Thyroid gland (tissue), 4 donors: ENCODE results near the gene DST. TPM values are rescaled to one million over a fixed set of nuclear protein-coding genes. Genes with fewer than 3 reads are reported as not detected.

ENCODE experiments used
- DNase-seq, 2 donors: peaks; one replicate each; pipeline ENCODE4 v3.0.0-alpha.2; 2019
- H3K27ac ChIP-seq, 3 donors: fragments of 200-600 bp; sonication (generic); 1 replicate in 2 of 3; 2 replicates in 1 of 3; pipeline ENCODE4 v1.5.1; 2016 to 2019; ENCODE audit warnings: mild to moderate bottlenecking in 1 of 3, moderate library complexity in 1 of 3
- H3K27me3 ChIP-seq: fragments of 200-600 bp; sonication (generic); one replicate; pipeline ENCODE4 v1.5.1; 2019
- H3K36me3 ChIP-seq, 2 donors: fragments of 200-600 bp; sonication (generic); one replicate each; pipeline ENCODE4 v1.5.1; 2016 to 2019
- H3K4me1 ChIP-seq, 2 donors: fragments of 200-600 bp; sonication (generic); one replicate each; pipeline ENCODE4 v1.5.1; 2017 to 2019
- H3K4me3 ChIP-seq, 3 donors: fragments of 200-600 bp; sonication (generic); replicated peaks in 1 of 3; 1 replicate in 2 of 3; 2 replicates in 1 of 3; pipeline ENCODE4 v1.5.1; 2016; ENCODE audit warnings: mild to moderate bottlenecking in 1 of 3
- H3K9me3 ChIP-seq: fragments of 200-600 bp; sonication (generic); one replicate; pipeline ENCODE4 v1.5.1; 2017
- CTCF ChIP-seq, 6 experiments: fragments of 200-600 bp in 3 of 6; fragments of 450-650 bp in 3 of 6; sonication (generic) in 3 of 6; IDR thresholded peaks; one replicate each; pipeline ENCODE4 v1.5.1; 2016 to 2019; ENCODE audit warnings: antibody characterized with exemption in 6 of 6, mild to moderate bottlenecking in 2 of 6, inconsistent platforms in 1 of 6, moderate library complexity in 1 of 6
- POLR2A ChIP-seq, 2 donors: fragments of 450-650 bp; IDR thresholded peaks; one replicate each; pipeline ENCODE4 v1.6.1; 2017; ENCODE audit warnings: antibody characterized with exemption in 2 of 2, mild to moderate bottlenecking in 2 of 2, moderate library complexity in 1 of 2
- WGBS, 2 donors: methylation state at CpG; one replicate each; pipeline ENCODE4 v1.1.5; 2017; 5-methylcytosine and 5-hydroxymethylcytosine counted together
- intact Hi-C: fragments of 100-400 bp; cut with DNase I; formaldehyde crosslinking; loops from one replicate; pipeline ENCODE4 v1.15.1; 2023
- total RNA-seq, 4 donors: library from RNA; depleted of rRNA; stranded (reverse); fragments of >200 nt; gene quantifications; one replicate each; pipeline ENCODE4 v1.2.3, GENCODE V29; 2016

DST gene
- total RNA-seq, 4 donors from 2014 or later = 99.8 to 169 (median 149) TPM

- peak in 1 of 2 donors; percentile 35 for DNase-seq
- intact Hi-C loops = no loop called here
- 37 to 41% methylated on average over 4 of the region's 4 CpGs for WGBS, 2 donors
Measured at GRCh38 chr6:56424542-56425083, 218.1 kb downstream of the DST start.

GRCh38 chr6:56424064-56424463, 218.6 kb downstream of the DST start:
- intact Hi-C loops = no loop called here
- Histone ChIP-seq H3K27ac (no peak overlapping the region), H3K9me3 (no peaks in the 10 kb centered on the region), H3K4me1 (no peaks in the 10 kb centered on the region), H3K4me3 (no peak overlapping the region), H3K27me3 (no peaks in the 10 kb centered on the region), H3K36me3 (no peaks in the 10 kb centered on the region)
- no peak for DNase-seq
- no peak for TF ChIP-seq POLR2A (IDR thresholded peaks at IDR 0.05)
- WGBS, 2 donors = 45 to 77% methylated on average over 2 of the region's 2 CpGs

More at GRCh38 chr6:56424542-56425083, 218.1 kb downstream of the DST start:
- Histone ChIP-seq H3K27ac (no peak overlapping the region), H3K9me3 (no peaks in the 10 kb centered on the region), H3K36me3 (no peaks in the 10 kb centered on the region), H3K4me3 (no peak overlapping the region), H3K27me3 (no peaks in the 10 kb centered on the region), H3K4me1 (no peaks in the 10 kb centered on the region)
- no peak for TF ChIP-seq CTCF (IDR thresholded peaks at IDR 0.05)
- no peak for TF ChIP-seq POLR2A (IDR thresholded peaks at IDR 0.05)

- WGBS, 2 donors = 77 to 79% methylated on average over 3 of the region's 3 CpGs
- DNase-seq = no peak
Measured at GRCh38 chr6:56420296-56420695, 222.4 kb downstream of the DST start.

GRCh38 chr6:56419191-56419590, 223.5 kb downstream of the DST start:
- no peaks in the 10 kb centered on the region for H3K9me3 ChIP-seq
- H3K4me1 ChIP-seq = no peaks in the 10 kb centered on the region
- no peaks in the 10 kb centered on the region for H3K27me3 ChIP-seq
- 70 to 74% methylated on average over 1 of the region's 1 CpG for WGBS, 2 donors
- no peak overlapping the region for H3K27ac ChIP-seq
- TF ChIP-seq POLR2A (IDR thresholded peaks at IDR 0.05) (no peak), CTCF (IDR thresholded peaks at IDR 0.05) (no peak)
- no peak overlapping the region for H3K4me3 ChIP-seq
- H3K36me3 ChIP-seq = no peaks in the 10 kb centered on the region
- intact Hi-C loops = no loop called here
- DNase-seq = no peak

More at GRCh38 chr6:56420296-56420695, 222.4 kb downstream of the DST start:
- Histone ChIP-seq H3K4me3 (no peak overlapping the region), H3K4me1 (no peaks in the 10 kb centered on the region), H3K27ac (no peak overlapping the region), H3K36me3 (no peaks in the 10 kb centered on the region), H3K9me3 (no peaks in the 10 kb centered on the region), H3K27me3 (no peaks in the 10 kb centered on the region)
- TF ChIP-seq CTCF (IDR thresholded peaks at IDR 0.05) (no peak), POLR2A (IDR thresholded peaks at IDR 0.05) (no peak)
- intact Hi-C loops = no loop called here

- 88 to 98% methylated on average over 2 of the region's 2 CpGs for WGBS, 2 donors
Measured at GRCh38 chr6:56417823-56418222, 224.9 kb downstream of the DST start.

More at GRCh38 chr6:56417823-56418222, 224.9 kb downstream of the DST start:
- H3K4me1 ChIP-seq = no peaks in the 10 kb centered on the region
- H3K4me3 ChIP-seq = no peak overlapping the region
- H3K27me3 ChIP-seq = no peaks in the 10 kb centered on the region
- no peaks in the 10 kb centered on the region for H3K36me3 ChIP-seq
- H3K9me3 ChIP-seq = no peaks in the 10 kb centered on the region
- no peak for TF ChIP-seq CTCF (IDR thresholded peaks at IDR 0.05)
- TF ChIP-seq POLR2A (IDR thresholded peaks at IDR 0.05) = no peak
- no peak overlapping the region for H3K27ac ChIP-seq
- intact Hi-C loops = no loop called here
- DNase-seq = no peak
